ENCODE results near the gene CFTR.

DNA sequence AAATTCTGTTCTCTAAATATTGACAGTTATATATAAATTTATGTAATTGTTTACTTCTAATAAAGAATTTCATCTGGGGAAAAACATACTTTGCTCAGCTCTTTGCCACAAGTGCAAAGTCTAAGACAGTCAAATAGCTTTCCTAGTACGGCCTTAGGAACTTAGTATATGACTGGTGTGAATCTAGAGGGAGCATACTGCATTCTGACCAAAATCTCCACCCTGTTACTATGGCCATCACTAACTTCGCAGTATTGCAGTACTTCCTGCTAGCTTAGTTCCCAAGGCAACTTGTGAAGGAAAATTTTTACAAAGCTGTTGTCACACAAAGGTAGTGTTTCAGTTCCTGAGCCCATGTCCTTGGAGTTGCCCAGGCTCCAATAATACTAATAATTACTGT is 181.5 kb downstream of the CFTR start:
- no peak for TF ChIP-seq CTCF (IDR thresholded peaks at IDR 0.05; ENCODE audit: borderline replicate concordance, extremely low read depth, low read length, poor library complexity, severe bottlenecking)
- TF ChIP-seq EZH2 (IDR thresholded peaks at IDR 0.05; ENCODE audit: borderline replicate concordance, low read depth, low read length, severe bottlenecking): no peak

Data from DND-41 (cell line).